HG03066 (cell line): Measurements from ENCODE around the gene STK31.
"Not testable (repeated sequence)": the region's sequence is repeated elsewhere in the genome, so short reads cannot be mapped to it uniquely, and the experiment has no call there.

Source experiments
- ATAC-seq: cut with Tn5 transposase; IDR thresholded peaks from one replicate; pipeline ENCODE4 v1.9.1; 2021; ENCODE audit warnings: low read depth; ENCODE audit not compliant: unreplicated experiment

STK31 gene

GRCh38 chr7:23791721-23792120 is 81.7 kb downstream of the STK31 start:
- no peak for ATAC-seq

- no peak for ATAC-seq
Measured at GRCh38 chr7:23802720-23803397, 92.8 kb downstream of the STK31 start.

- ATAC-seq = no peak
Measured at GRCh38 chr7:23804707-23805106, 94.7 kb downstream of the STK31 start.

- no peak for ATAC-seq
Measured at GRCh38 chr7:23808421-23808820, 98.4 kb downstream of the STK31 start.

- no peak for ATAC-seq
Measured at GRCh38 chr7:23810099-23810498, 100.1 kb downstream of the STK31 start.

- no peak for ATAC-seq
Measured at GRCh38 chr7:23811540-23811939, 101.5 kb downstream of the STK31 start.

GRCh38 chr7:23828125-23828524 is 118.1 kb downstream of the STK31 start:
- not testable (repeated sequence) for ATAC-seq

- ATAC-seq = not testable (repeated sequence)
Measured at GRCh38 chr7:23832733-23833132, 122.7 kb downstream of the STK31 start.

GRCh38 chr7:23833405-23833804 is 123.4 kb downstream of the STK31 start:
- no peak for ATAC-seq

GRCh38 chr7:23844837-23845236 is 134.8 kb downstream of the STK31 start:
- not testable (repeated sequence) for ATAC-seq

- no peak for ATAC-seq
Measured at GRCh38 chr7:23852135-23852534, 142.1 kb downstream of the STK31 start.

- no peak for ATAC-seq
Measured at GRCh38 chr7:23852988-23853387, 143.0 kb downstream of the STK31 start.

GRCh38 chr7:23863209-23863787 is 153.3 kb downstream of the STK31 start:
- no peak for ATAC-seq

GRCh38 chr7:23864973-23865372 is 155.0 kb downstream of the STK31 start:
- no peak for ATAC-seq

GRCh38 chr7:23873306-23873705 is 163.3 kb downstream of the STK31 start:
- ATAC-seq = no peak

GRCh38 chr7:23876526-23876925 is 166.5 kb downstream of the STK31 start:
- ATAC-seq = not testable (repeated sequence)
